Endothelial cell of umbilical vein (primary cell): Measurements from ENCODE around the gene DBNDD2. TPM values are rescaled to one million over a fixed set of nuclear protein-coding genes. Genes with fewer than 3 reads are reported as not detected.

Source experiments
- BruUV-seq: library from RNA; stranded (reverse); fragments of 400-500 nt; replicated peaks from 2 replicates; lab custom pipeline; 2021; lab: Mats Ljungman, UMichigan
- CTCF ChIA-PET: fragments of 300-600, 350-600 bp; sonication (Branson Sonifier 250); formaldehyde crosslinking; loops from one replicate; lab custom pipeline; 2021; ENCODE audit warnings: antibody characterized with exemption, inconsistent platforms; lab: Charles Lee
- POLR2A ChIA-PET: fragments of 300-600, 350-600 bp; sonication (Branson Sonifier 250); formaldehyde crosslinking; loops from one replicate; lab custom pipeline; 2021; ENCODE audit warnings: antibody characterized with exemption, inconsistent platforms; lab: Charles Lee
- DNase-seq: peaks from one replicate; pipeline ENCODE4 v3.0.0-alpha.2; 2011; ENCODE audit warnings: low read depth, low spot score
- FAIRE-seq: peaks from 2 replicates; lab custom pipeline; 2011; peaks lifted over from hg19 to GRCh38; lab: Jason Lieb, UNC
- H2AFZ ChIP-seq: 2 replicates; pipeline ENCODE4 v1.6.0; 2012; ENCODE audit warnings: low read depth, low read length, control low read depth, inconsistent platforms
- H3K27ac ChIP-seq: 2 replicates; pipeline ENCODE4 v1.5.1; 2011; ENCODE audit warnings: low read depth, mild to moderate bottlenecking, control low read depth, low read length, moderate library complexity; ENCODE audit not compliant: insufficient read depth
- H3K27me3 ChIP-seq, 2 experiments: 2 replicates each; pipeline versions ENCODE4 v1.6.0 to v1.6.1; 2011; ENCODE audit warnings: low read length in 2 of 2, mixed read lengths in 1 of 2; ENCODE audit not compliant: control insufficient read depth in 2 of 2, insufficient read depth in 2 of 2
- H3K36me3 ChIP-seq, 2 experiments: 2 replicates in 1 of 2; 3 replicates in 1 of 2; pipeline ENCODE4 v1.5.1; 2011; ENCODE audit warnings: low read length in 2 of 2, mild to moderate bottlenecking in 1 of 2, moderate library complexity in 1 of 2; ENCODE audit not compliant: control insufficient read depth in 2 of 2, insufficient read depth in 2 of 2; ENCODE audit errors: extremely low read depth in 1 of 2
- H3K4me1 ChIP-seq: 3 replicates; pipeline ENCODE4 v1.5.1; 2011; ENCODE audit warnings: mild to moderate bottlenecking, low read length; ENCODE audit not compliant: control insufficient read depth, insufficient read depth; ENCODE audit errors: extremely low read depth
- H3K4me2 ChIP-seq: 2 replicates; pipeline ENCODE4 v1.6.1; 2011; ENCODE audit warnings: low read length, control low read depth, mixed read lengths; ENCODE audit not compliant: insufficient read depth
- H3K4me3 ChIP-seq, 3 experiments: fragments of 200-600 bp in 1 of 3; sonication (generic), shearing (Covaris generic) in 1 of 3; replicated peaks in 1 of 3; 2 replicates each; pipeline ENCODE4 v1.5.1; 2011 to 2016; ENCODE audit warnings: control low read depth in 3 of 3, low read length in 3 of 3, mild to moderate bottlenecking in 2 of 3, inconsistent platforms in 1 of 3, low read depth in 1 of 3, moderate library complexity in 1 of 3; ENCODE audit not compliant: insufficient read depth in 1 of 3
- H3K79me2 ChIP-seq: 2 replicates; pipeline ENCODE4 v1.6.0; 2012; ENCODE audit warnings: low read length, inconsistent platforms; ENCODE audit not compliant: control insufficient read depth, insufficient read depth
- H3K9ac ChIP-seq: replicated peaks from 2 replicates; pipeline ENCODE3; 2011; ENCODE audit warnings: low read length, control low read depth; ENCODE audit not compliant: insufficient read depth; ENCODE audit errors: extremely low read depth
- H3K9me1 ChIP-seq: replicated peaks from 3 replicates; pipeline ENCODE4 v1.6.0; 2011; ENCODE audit warnings: mild to moderate bottlenecking, low read length; ENCODE audit not compliant: control insufficient read depth, insufficient read depth; ENCODE audit errors: extremely low read depth
- H3K9me3 ChIP-seq: replicated peaks from 2 replicates; pipeline ENCODE4 v1.5.1; 2012; ENCODE audit warnings: low read length, inconsistent platforms; ENCODE audit not compliant: control insufficient read depth, insufficient read depth
- H4K20me1 ChIP-seq: replicated peaks from 2 replicates; pipeline ENCODE3; 2011; ENCODE audit warnings: mild to moderate bottlenecking, low read length; ENCODE audit not compliant: control insufficient read depth, insufficient read depth; ENCODE audit errors: extremely low read depth
- CTCF ChIP-seq, 2 donors: IDR thresholded peaks; 1 replicate in 1 of 2; 2 replicates in 1 of 2; pipeline ENCODE4 v1.5.1; 2011; ENCODE audit warnings: low read length in 2 of 2, mild to moderate bottlenecking in 2 of 2, moderate library complexity in 2 of 2, control low read depth in 1 of 2, inconsistent platforms in 1 of 2, low read depth in 1 of 2; ENCODE audit not compliant: insufficient read depth in 1 of 2; ENCODE audit errors: extremely low read depth in 1 of 2
- EZH2 ChIP-seq: IDR thresholded peaks from 2 replicates; pipeline ENCODE4 v1.6.1; 2012; ENCODE audit warnings: borderline replicate concordance, low read depth, mild to moderate bottlenecking, moderate library complexity, low read length, inconsistent platforms; ENCODE audit not compliant: severe bottlenecking
- FOS ChIP-seq: IDR thresholded peaks from 2 replicates; pipeline ENCODE4 v1.6.1; 2011; ENCODE audit warnings: mild to moderate bottlenecking, low read length, moderate library complexity, borderline replicate concordance; ENCODE audit not compliant: insufficient read depth
- GATA2 ChIP-seq: IDR thresholded peaks from 2 replicates; pipeline ENCODE4 v1.7.0; 2011; ENCODE audit warnings: low read depth, mild to moderate bottlenecking, moderate library complexity, mixed read lengths, low read length; ENCODE audit not compliant: insufficient read length, insufficient read depth
- JUN ChIP-seq: IDR thresholded peaks from 2 replicates; pipeline ENCODE4 v1.6.1; 2011; ENCODE audit warnings: borderline replicate concordance, low read depth; ENCODE audit not compliant: insufficient read length, insufficient read depth
- MAX ChIP-seq: IDR thresholded peaks from 2 replicates; pipeline ENCODE4 v1.6.1; 2011; ENCODE audit not compliant: insufficient read depth, insufficient read length
- MYC ChIP-seq: IDR thresholded peaks from one replicate; pipeline ENCODE4 v1.6.1; 2011; ENCODE audit warnings: mild to moderate bottlenecking, low read depth, low read length
- POLR2A ChIP-seq: IDR thresholded peaks from 2 replicates; pipeline ENCODE4 v1.6.1; 2012; ENCODE audit warnings: low read depth, mild to moderate bottlenecking, control low read depth, low read length
- POLR2AphosphoS5 ChIP-seq: IDR thresholded peaks from 2 replicates; pipeline ENCODE4 v1.6.1; 2012; ENCODE audit warnings: low read depth, mild to moderate bottlenecking, control low read depth, low read length, moderate library complexity; ENCODE audit not compliant: insufficient read depth
- dilution Hi-C: fragments of 300-500 bp; cut with MboI; formaldehyde crosslinking; loops from one replicate; pipeline ENCODE4 v1.15.0; 2019; ENCODE audit warnings: low sequenced_read_pairs; ENCODE audit not compliant: extremely low pct_ligation_motif_present
- intact Hi-C: fragments of 100-400 bp; cut with micrococcal nuclease; formaldehyde crosslinking; loops from one replicate; pipeline ENCODE4 v1.10.0; 2022
- polyA plus RNA-seq, 4 experiments: library from polyadenylated mRNA; depleted of rRNA in 3 of 4; stranded (reverse) in 3 of 4; unstranded in 1 of 4; fragments of >200 nt; gene quantifications; 2 replicates each; pipeline versions ENCODE4 v1.2.1 to v1.2.3, GENCODE V29; 2011 to 2012; ENCODE audit warnings: missing spikeins in 1 of 4
- total RNA-seq: library from RNA; stranded (reverse); gene quantifications from 2 replicates; pipeline ENCODE4 v1.2.3, GENCODE V29; 2021

The DBNDD2 gene
- total and polyA plus RNA-seq, 2 donors (not counting 3 experiments of a cell fraction or from before 2014, with no cell fraction given) = 15.6 to 27.9 TPM

- no peak overlapping the region for H3K4me3 ChIP-seq
- H3K9me1 ChIP-seq = no peaks in the 10 kb centered on the region
- TF ChIP-seq POLR2A (no peak), POLR2AphosphoS5 (no peak), MYC (no peak), FOS (no peak), CTCF (IDR thresholded peaks at IDR 0.05; ENCODE audit: extremely low read depth in 1 of 2, insufficient read depth in 1 of 2, low read depth in 1 of 2, low read length in 2 of 2) (no peak), JUN (no peak), GATA2 (no peak), MAX (no peak), EZH2 (no peak)
- H3K79me2 ChIP-seq = no peaks in the 10 kb centered on the region
- ChIA-PET CTCF (interaction anchor here (1.5 to 9.8 kb wide), 11 partner anchors 9 to 397 kb away, joined by 8 to 416 read pairs (median 41); partner anchors contain the start of gene SYS1), POLR2A (no interaction called here)
- H3K36me3 ChIP-seq = no peaks in the 10 kb centered on the region
- FAIRE-seq (no peak), DNase-seq (no peak)
- H3K27ac ChIP-seq = no peak overlapping the region
- intact Hi-C loops (loop anchor here (1.0 kb wide), 2 partner anchors 56 to 396 kb away; no protein-coding TSS in a partner anchor), dilution Hi-C loops (no loop called here)
- no TSS peak for BruUV-seq
- H3K4me1 ChIP-seq = peaks cover 7% of the 10 kb centered on the region
- H3K9ac ChIP-seq = no peak overlapping the region
- no peaks in the 10 kb centered on the region for H3K9me3 ChIP-seq
- no peaks in the 10 kb centered on the region for H3K27me3 ChIP-seq
- H4K20me1 ChIP-seq = no peaks in the 10 kb centered on the region
- H3K4me2 ChIP-seq = no peak overlapping the region
- no peak overlapping the region for H2AFZ ChIP-seq
Observed at GRCh38 chr20:45374966-45375365, 33.1 kb upstream of the DBNDD2 start.
